WTC11 (cell line): ENCODE measurements around the gene AK2. TPM values are rescaled to one million over a fixed set of nuclear protein-coding genes. Genes with fewer than 3 reads are reported as not detected.

Source experiments
- ATAC-seq: fragments of 200-7000 bp; cut with Tn5 transposase; 2 replicates; pipeline ENCODE4 v1.10.0; 2021; ENCODE audit warnings: mild to moderate bottlenecking, moderate library complexity
- CTCF ChIA-PET: fragments of 300-600 bp; sonication (Branson Sonifier 250); formaldehyde crosslinking; loops from one replicate; lab custom pipeline; 2021; ENCODE audit warnings: antibody characterized with exemption; lab: Charles Lee
- POLR2A ChIA-PET: fragments of 350-600 bp; sonication (Branson Sonifier 250); formaldehyde crosslinking; loops from one replicate; lab custom pipeline; 2021; ENCODE audit warnings: antibody characterized with exemption; lab: Charles Lee
- DNase-seq: peaks from one replicate; pipeline ENCODE4 v3.0.0; 2021; ENCODE audit warnings: low spot score
- H3K27ac Mint-ChIP-seq: 2 replicates; pipeline ENCODE4 v1.8.0; 2021; ENCODE audit warnings: mixed read lengths
- H3K27me3 Mint-ChIP-seq: 2 replicates; pipeline ENCODE4 v1.8.0; 2021; ENCODE audit warnings: low read depth, mild to moderate bottlenecking, moderate library complexity, mixed read lengths
- H3K36me3 Mint-ChIP-seq: 2 replicates; pipeline ENCODE4 v1.8.0; 2021; ENCODE audit warnings: mixed read lengths
- H3K4me1 Mint-ChIP-seq: 2 replicates; pipeline ENCODE4 v1.8.0; 2022; ENCODE audit warnings: mixed read lengths
- H3K4me3 Mint-ChIP-seq: 2 replicates; pipeline ENCODE4 v1.8.0; 2021; ENCODE audit warnings: mild to moderate bottlenecking, moderate library complexity, mixed read lengths
- H3K9me3 Mint-ChIP-seq: 2 replicates; pipeline ENCODE4 v1.8.0; 2021; ENCODE audit warnings: mixed read lengths
- ESRRA ChIP-seq: sonication (generic); formaldehyde crosslinking; IDR thresholded peaks from 2 replicates; pipeline ENCODE4 v1.8.1; 2022; ENCODE audit warnings: mild to moderate bottlenecking, missing genetic modification reagents, borderline replicate concordance
- GTF2I ChIP-seq: fragments of 250-450 bp; sonication (Bioruptor Pico); conservative IDR thresholded peaks from 2 replicates; pipeline ENCODE4 v1.4.0; 2021; ENCODE audit warnings: mild to moderate bottlenecking
- JAZF1 ChIP-seq: fragments of 250-450 bp; sonication (Bioruptor Pico); IDR thresholded peaks from 2 replicates; pipeline ENCODE4 v1.9.0; 2021; ENCODE audit warnings: moderate library complexity, mild to moderate bottlenecking, inconsistent platforms
- JUN ChIP-seq: sonication (generic); formaldehyde crosslinking; IDR thresholded peaks from 2 replicates; pipeline ENCODE4 v1.8.0; 2023; ENCODE audit warnings: mild to moderate bottlenecking, missing genetic modification reagents
- KAT7 ChIP-seq: sonication (generic); formaldehyde crosslinking; IDR thresholded peaks from 2 replicates; pipeline ENCODE4 v1.8.1; 2023; ENCODE audit warnings: missing genetic modification reagents, mild to moderate bottlenecking, borderline replicate concordance
- MXD4 ChIP-seq: fragments of 250-450 bp; sonication (Bioruptor Pico); IDR thresholded peaks from 2 replicates; pipeline ENCODE4 v1.8.0; 2021; ENCODE audit warnings: mild to moderate bottlenecking, moderate library complexity, borderline replicate concordance
- NFATC4 ChIP-seq: fragments of 250-450 bp; sonication (Bioruptor Pico); IDR thresholded peaks from 2 replicates; pipeline ENCODE4 v1.9.0; 2021; ENCODE audit warnings: mild to moderate bottlenecking
- NFYB ChIP-seq: sonication (generic); formaldehyde crosslinking; conservative IDR thresholded peaks from 2 replicates; pipeline ENCODE4 v1.8.0; 2022; ENCODE audit warnings: low read depth, missing genetic modification reagents
- OVOL2 ChIP-seq: fragments of 250-450 bp; sonication (Bioruptor Pico); IDR thresholded peaks from 2 replicates; pipeline ENCODE4 v1.9.0; 2021; ENCODE audit warnings: mild to moderate bottlenecking, borderline replicate concordance
- SMAD3 ChIP-seq: sonication (generic); formaldehyde crosslinking; IDR thresholded peaks from 2 replicates; pipeline ENCODE4 v1.8.0; 2022; ENCODE audit warnings: missing genetic modification reagents, mild to moderate bottlenecking, borderline replicate concordance
- SP1 ChIP-seq: sonication (generic); formaldehyde crosslinking; conservative IDR thresholded peaks from 2 replicates; pipeline ENCODE4 v1.8.1; 2022; ENCODE audit warnings: missing genetic modification reagents
- TCF7 ChIP-seq: sonication (generic); formaldehyde crosslinking; IDR thresholded peaks from 2 replicates; pipeline ENCODE4 v1.8.0; 2022; ENCODE audit warnings: mild to moderate bottlenecking, low read depth, missing genetic modification reagents, moderate library complexity
- TEAD1 ChIP-seq: sonication (generic); formaldehyde crosslinking; IDR thresholded peaks from 2 replicates; pipeline ENCODE4 v1.8.0; 2022; ENCODE audit warnings: mild to moderate bottlenecking, missing genetic modification reagents
- TP53 ChIP-seq: sonication (generic); formaldehyde crosslinking; IDR thresholded peaks from 2 replicates; pipeline ENCODE4 v1.8.1; 2023; ENCODE audit warnings: mild to moderate bottlenecking, missing genetic modification reagents
- ZBTB21 ChIP-seq: sonication (generic); formaldehyde crosslinking; IDR thresholded peaks from 2 replicates; pipeline ENCODE4 v1.8.1; 2023; ENCODE audit warnings: mild to moderate bottlenecking, missing genetic modification reagents, borderline replicate concordance
- ZNF138 ChIP-seq: sonication (generic); formaldehyde crosslinking; conservative IDR thresholded peaks from 2 replicates; pipeline ENCODE4 v1.8.1; 2022; ENCODE audit warnings: mild to moderate bottlenecking, moderate library complexity, missing genetic modification reagents
- ZNF671 ChIP-seq: fragments of 250-450 bp; sonication (Bioruptor Pico); IDR thresholded peaks from 2 replicates; pipeline ENCODE4 v1.8.0; 2021; ENCODE audit warnings: mild to moderate bottlenecking
- total RNA-seq: library from RNA; stranded (reverse); gene quantifications from 3 replicates; pipeline ENCODE4 v1.2.3, GENCODE V29; 2021
- TF ChIP-seq, protein P1 (sequence below): sonication (generic); formaldehyde crosslinking; IDR thresholded peaks from 2 replicates; pipeline ENCODE4 v1.8.1; 2022; ENCODE audit warnings: missing genetic modification reagents, borderline replicate concordance
- TF ChIP-seq, protein P2 (sequence below): fragments of 200-600 bp; IDR thresholded peaks from 2 replicates; pipeline ENCODE4 v1.8.0; 2022; ENCODE audit warnings: antibody characterized with exemption
- TF ChIP-seq, protein P3 (sequence below): sonication (generic); formaldehyde crosslinking; IDR thresholded peaks from 2 replicates; pipeline ENCODE4 v1.8.0; 2023; ENCODE audit warnings: mild to moderate bottlenecking, missing genetic modification reagents
- TF ChIP-seq, protein P4 (sequence below): sonication (generic); formaldehyde crosslinking; IDR thresholded peaks from 2 replicates; pipeline ENCODE4 v1.8.1; 2023; ENCODE audit warnings: mild to moderate bottlenecking, missing genetic modification reagents, borderline replicate concordance
- TF ChIP-seq, protein P5 (sequence below): sonication (generic); formaldehyde crosslinking; IDR thresholded peaks from 2 replicates; pipeline ENCODE4 v1.8.1; 2023; ENCODE audit warnings: mild to moderate bottlenecking, missing genetic modification reagents

The AK2 gene
- total RNA-seq, 1 experiment from 2014 or later = 124 TPM

DNA sequence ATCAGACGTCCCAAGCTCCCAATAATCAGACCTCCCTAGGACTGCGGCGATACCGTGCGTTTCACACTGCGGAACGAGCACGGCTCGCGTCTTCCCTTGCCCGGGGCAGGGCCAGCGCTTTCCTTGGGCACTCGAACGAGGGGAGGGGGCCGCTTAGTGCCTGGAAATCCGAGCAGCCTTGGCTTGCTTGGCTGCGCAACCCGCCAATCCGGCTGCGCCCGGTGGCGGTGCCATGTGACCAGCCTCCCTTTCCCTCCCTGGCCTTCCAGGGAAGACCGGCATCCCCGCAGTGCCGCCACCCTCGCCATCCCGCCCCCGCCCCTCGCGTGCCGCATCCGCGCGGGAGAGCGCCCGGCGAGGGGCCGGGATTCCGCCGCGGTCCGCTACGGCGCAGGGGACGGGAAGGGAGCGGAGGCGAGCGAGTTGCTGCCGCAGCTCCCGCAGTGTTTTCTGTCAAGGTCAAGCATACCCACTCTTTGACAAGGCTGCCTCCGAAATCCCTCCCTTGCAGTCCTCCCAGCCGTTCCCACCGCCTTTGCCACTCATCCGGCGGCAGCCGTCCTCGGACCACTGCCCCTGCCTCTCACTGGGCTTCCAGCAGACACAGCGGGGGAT lies 63.8 kb downstream of the AK2 start (continued):
- TF ChIP-seq, protein P1, sequence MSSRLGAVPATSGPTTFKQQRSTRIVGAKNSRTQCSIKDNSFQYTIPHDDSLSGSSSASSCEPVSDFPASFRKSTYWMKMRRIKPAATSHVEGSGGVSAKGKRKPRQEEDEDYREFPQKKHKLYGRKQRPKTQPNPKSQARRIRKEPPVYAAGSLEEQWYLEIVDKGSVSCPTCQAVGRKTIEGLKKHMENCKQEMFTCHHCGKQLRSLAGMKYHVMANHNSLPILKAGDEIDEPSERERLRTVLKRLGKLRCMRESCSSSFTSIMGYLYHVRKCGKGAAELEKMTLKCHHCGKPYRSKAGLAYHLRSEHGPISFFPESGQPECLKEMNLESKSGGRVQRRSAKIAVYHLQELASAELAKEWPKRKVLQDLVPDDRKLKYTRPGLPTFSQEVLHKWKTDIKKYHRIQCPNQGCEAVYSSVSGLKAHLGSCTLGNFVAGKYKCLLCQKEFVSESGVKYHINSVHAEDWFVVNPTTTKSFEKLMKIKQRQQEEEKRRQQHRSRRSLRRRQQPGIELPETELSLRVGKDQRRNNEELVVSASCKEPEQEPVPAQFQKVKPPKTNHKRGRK = no peak
- peak; percentile 77 for TF ChIP-seq SP1 (CRISPR knock-in tag)
- peak; percentile 86; the same call in 1 of the 2 replicates for TF ChIP-seq ESRRA (CRISPR knock-in tag)
- TF ChIP-seq ZNF138 (CRISPR knock-in tag) = 0 out of 2 replicates have a peak, but pooled peaks have one; percentile 47
- no peak for TF ChIP-seq MXD4 (CRISPR knock-in tag)
- peak; percentile 80 for TF ChIP-seq TP53 (CRISPR knock-in tag)
- no peak for TF ChIP-seq TCF7 (CRISPR knock-in tag)
- 0 out of 2 replicates have a peak, but pooled peaks have one; percentile 61 for TF ChIP-seq SMAD3 (CRISPR knock-in tag)
- TF ChIP-seq NFYB (CRISPR knock-in tag) = peak; percentile 39; the same call in 1 of the 2 replicates
- TF ChIP-seq GTF2I (CRISPR knock-in tag) = no peak

DNA sequence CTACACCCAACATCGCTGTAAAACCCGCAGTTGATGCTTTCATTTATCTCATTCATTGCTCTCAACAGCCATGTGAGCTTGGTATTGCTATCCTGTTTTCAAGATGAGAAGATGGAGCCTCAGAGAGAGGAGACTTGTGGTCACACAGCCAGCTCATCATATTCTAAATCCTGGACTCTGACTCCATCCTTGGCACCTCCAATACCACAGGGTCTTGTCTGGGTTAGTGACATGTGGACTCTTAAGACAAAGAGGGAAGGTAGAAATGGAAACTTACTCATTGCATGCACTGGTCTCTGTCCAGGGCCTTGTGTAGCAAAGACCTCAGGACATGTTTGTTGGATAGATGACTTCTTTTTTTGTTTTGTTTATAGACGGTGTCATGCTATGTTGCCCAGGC lies 65.1 kb downstream of the AK2 start:
- ATAC-seq (no peak), DNase-seq (no peak)
- 0 out of 2 replicates have a peak, but pooled peaks cover 3% of the 10 kb centered on the region for H3K9me3 Mint-ChIP-seq
- ChIA-PET CTCF (no interaction called here), POLR2A (no interaction called here)
- TF ChIP-seq ZNF671 (no peak), MXD4 (CRISPR knock-in tag) (no peak), KAT7 (no peak)
- TF ChIP-seq, protein P2, sequence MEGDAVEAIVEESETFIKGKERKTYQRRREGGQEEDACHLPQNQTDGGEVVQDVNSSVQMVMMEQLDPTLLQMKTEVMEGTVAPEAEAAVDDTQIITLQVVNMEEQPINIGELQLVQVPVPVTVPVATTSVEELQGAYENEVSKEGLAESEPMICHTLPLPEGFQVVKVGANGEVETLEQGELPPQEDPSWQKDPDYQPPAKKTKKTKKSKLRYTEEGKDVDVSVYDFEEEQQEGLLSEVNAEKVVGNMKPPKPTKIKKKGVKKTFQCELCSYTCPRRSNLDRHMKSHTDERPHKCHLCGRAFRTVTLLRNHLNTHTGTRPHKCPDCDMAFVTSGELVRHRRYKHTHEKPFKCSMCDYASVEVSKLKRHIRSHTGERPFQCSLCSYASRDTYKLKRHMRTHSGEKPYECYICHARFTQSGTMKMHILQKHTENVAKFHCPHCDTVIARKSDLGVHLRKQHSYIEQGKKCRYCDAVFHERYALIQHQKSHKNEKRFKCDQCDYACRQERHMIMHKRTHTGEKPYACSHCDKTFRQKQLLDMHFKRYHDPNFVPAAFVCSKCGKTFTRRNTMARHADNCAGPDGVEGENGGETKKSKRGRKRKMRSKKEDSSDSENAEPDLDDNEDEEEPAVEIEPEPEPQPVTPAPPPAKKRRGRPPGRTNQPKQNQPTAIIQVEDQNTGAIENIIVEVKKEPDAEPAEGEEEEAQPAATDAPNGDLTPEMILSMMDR = no peak
- peaks cover 5% of the 10 kb centered on the region for H3K4me1 Mint-ChIP-seq
- no peak overlapping the region for H3K27ac Mint-ChIP-seq
- peaks cover 62% of the 10 kb centered on the region for H3K27me3 Mint-ChIP-seq
- H3K36me3 Mint-ChIP-seq = peaks cover 10% of the 10 kb centered on the region
- peak overlapping the region; percentile 69; the same call in 1 of the 2 replicates for H3K4me3 Mint-ChIP-seq

DNA sequence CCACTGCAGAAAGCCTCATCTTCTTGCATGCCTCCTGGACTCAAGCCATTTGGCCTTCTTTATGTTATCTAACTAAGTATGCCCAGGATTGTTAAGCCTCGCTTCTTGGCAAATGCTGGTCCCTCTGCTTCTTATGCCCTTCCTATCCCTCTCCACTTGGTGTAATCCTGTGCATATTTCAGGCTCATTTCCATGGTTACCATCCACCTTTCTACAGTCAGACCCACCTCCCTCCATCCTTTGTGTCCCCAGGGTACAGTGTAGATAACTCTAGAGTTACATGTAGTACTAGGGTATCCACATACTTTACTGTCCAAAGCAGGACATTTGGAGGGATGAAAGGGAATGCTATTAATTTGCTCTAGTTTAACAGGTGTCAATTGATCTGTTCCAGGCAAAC lies 65.5 kb downstream of the AK2 start:
- Mint-ChIP-seq H3K9me3 (0 out of 2 replicates have a peak, but pooled peaks cover 3% of the 10 kb centered on the region), H3K36me3 (peaks cover 10% of the 10 kb centered on the region), H3K27me3 (peaks cover 64% of the 10 kb centered on the region), H3K4me1 (peaks cover 5% of the 10 kb centered on the region), H3K4me3 (no peak overlapping the region), H3K27ac (no peak overlapping the region)
- no peak for DNase-seq
- ChIA-PET CTCF (no interaction called here), POLR2A (no interaction called here)
- ATAC-seq = no peak
- TF ChIP-seq SP1 (CRISPR knock-in tag) = no peak
- TF ChIP-seq, protein P3, sequence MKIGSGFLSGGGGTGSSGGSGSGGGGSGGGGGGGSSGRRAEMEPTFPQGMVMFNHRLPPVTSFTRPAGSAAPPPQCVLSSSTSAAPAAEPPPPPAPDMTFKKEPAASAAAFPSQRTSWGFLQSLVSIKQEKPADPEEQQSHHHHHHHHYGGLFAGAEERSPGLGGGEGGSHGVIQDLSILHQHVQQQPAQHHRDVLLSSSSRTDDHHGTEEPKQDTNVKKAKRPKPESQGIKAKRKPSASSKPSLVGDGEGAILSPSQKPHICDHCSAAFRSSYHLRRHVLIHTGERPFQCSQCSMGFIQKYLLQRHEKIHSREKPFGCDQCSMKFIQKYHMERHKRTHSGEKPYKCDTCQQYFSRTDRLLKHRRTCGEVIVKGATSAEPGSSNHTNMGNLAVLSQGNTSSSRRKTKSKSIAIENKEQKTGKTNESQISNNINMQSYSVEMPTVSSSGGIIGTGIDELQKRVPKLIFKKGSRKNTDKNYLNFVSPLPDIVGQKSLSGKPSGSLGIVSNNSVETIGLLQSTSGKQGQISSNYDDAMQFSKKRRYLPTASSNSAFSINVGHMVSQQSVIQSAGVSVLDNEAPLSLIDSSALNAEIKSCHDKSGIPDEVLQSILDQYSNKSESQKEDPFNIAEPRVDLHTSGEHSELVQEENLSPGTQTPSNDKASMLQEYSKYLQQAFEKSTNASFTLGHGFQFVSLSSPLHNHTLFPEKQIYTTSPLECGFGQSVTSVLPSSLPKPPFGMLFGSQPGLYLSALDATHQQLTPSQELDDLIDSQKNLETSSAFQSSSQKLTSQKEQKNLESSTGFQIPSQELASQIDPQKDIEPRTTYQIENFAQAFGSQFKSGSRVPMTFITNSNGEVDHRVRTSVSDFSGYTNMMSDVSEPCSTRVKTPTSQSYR (CRISPR knock-in tag) = no peak
- no peak for TF ChIP-seq JAZF1 (CRISPR knock-in tag)
- no peak for TF ChIP-seq ZBTB21
- no peak for TF ChIP-seq TEAD1 (CRISPR knock-in tag)
- no peak for TF ChIP-seq ZNF138 (CRISPR knock-in tag)
- no peak for TF ChIP-seq SMAD3 (CRISPR knock-in tag)
- no peak for TF ChIP-seq NFATC4 (CRISPR knock-in tag)
- TF ChIP-seq, protein P4, sequence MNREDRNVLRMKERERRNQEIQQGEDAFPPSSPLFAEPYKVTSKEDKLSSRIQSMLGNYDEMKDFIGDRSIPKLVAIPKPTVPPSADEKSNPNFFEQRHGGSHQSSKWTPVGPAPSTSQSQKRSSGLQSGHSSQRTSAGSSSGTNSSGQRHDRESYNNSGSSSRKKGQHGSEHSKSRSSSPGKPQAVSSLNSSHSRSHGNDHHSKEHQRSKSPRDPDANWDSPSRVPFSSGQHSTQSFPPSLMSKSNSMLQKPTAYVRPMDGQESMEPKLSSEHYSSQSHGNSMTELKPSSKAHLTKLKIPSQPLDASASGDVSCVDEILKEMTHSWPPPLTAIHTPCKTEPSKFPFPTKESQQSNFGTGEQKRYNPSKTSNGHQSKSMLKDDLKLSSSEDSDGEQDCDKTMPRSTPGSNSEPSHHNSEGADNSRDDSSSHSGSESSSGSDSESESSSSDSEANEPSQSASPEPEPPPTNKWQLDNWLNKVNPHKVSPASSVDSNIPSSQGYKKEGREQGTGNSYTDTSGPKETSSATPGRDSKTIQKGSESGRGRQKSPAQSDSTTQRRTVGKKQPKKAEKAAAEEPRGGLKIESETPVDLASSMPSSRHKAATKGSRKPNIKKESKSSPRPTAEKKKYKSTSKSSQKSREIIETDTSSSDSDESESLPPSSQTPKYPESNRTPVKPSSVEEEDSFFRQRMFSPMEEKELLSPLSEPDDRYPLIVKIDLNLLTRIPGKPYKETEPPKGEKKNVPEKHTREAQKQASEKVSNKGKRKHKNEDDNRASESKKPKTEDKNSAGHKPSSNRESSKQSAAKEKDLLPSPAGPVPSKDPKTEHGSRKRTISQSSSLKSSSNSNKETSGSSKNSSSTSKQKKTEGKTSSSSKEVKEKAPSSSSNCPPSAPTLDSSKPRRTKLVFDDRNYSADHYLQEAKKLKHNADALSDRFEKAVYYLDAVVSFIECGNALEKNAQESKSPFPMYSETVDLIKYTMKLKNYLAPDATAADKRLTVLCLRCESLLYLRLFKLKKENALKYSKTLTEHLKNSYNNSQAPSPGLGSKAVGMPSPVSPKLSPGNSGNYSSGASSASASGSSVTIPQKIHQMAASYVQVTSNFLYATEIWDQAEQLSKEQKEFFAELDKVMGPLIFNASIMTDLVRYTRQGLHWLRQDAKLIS (CRISPR knock-in tag) = no peak
- no peak for TF ChIP-seq JUN (CRISPR knock-in tag)
- no peak for TF ChIP-seq OVOL2 (CRISPR knock-in tag)
- TF ChIP-seq, protein P5, sequence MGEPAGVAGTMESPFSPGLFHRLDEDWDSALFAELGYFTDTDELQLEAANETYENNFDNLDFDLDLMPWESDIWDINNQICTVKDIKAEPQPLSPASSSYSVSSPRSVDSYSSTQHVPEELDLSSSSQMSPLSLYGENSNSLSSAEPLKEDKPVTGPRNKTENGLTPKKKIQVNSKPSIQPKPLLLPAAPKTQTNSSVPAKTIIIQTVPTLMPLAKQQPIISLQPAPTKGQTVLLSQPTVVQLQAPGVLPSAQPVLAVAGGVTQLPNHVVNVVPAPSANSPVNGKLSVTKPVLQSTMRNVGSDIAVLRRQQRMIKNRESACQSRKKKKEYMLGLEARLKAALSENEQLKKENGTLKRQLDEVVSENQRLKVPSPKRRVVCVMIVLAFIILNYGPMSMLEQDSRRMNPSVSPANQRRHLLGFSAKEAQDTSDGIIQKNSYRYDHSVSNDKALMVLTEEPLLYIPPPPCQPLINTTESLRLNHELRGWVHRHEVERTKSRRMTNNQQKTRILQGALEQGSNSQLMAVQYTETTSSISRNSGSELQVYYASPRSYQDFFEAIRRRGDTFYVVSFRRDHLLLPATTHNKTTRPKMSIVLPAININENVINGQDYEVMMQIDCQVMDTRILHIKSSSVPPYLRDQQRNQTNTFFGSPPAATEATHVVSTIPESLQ (CRISPR knock-in tag) = no peak
